ENCODE data around the gene STOML1.
A peak's percentile ranks its signal among the peaks of the same experiment; 100 is the strongest.

Gene STOML1

DNA sequence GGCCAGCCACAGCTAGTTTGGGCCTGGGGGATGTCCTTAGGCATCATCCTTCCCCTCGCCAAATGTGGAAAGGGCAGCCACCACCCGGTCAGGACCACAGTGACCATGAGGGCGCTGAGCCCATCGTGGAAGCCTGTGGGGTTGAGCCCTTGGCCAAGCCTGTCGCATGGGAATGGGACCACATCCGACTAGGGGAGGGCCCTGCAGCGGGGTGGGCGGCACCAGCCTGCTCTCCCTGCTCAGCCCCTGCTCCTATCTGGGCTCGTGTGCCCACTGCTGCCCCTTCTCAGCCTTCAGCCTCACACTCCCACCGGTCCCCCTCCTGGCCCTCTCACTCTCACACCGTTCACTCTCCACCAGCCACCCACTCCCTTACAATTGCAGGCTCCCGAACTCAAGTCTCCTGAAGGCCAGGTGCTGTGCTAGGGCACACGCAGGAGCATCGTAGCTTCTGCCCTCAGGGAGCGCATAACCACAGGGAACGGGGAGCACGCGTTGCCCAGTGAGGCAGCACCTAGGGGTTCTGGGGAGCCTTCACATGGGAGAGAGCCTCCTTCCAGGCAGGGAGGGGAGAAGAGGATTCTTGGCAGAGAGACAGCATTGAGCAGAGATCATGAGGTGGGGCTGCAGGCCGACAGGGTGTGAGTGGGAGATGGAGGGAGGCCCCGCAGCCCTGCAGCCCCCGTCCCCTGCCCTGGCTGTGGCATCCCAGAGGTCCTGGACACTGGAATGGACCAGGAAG lies 39.8 kb downstream of the STOML1 start:
- DNase-seq (ENCODE audit: low read depth, low spot score), result no peak
- no peak overlapping the region for H3K4me3 ChIP-seq (ENCODE audit: low read length)

- no peak overlapping the region for H3K4me3 ChIP-seq (ENCODE audit: low read length)
- DNase-seq (ENCODE audit: low read depth, low spot score), result no peak
Measured at GRCh38 chr15:73951601-73952000, 40.5 kb downstream of the STOML1 start.

GRCh38 chr15:73950831-73951561 lies 41.1 kb downstream of the STOML1 start:
- peak; percentile 59 for DNase-seq (ENCODE audit: low read depth, low spot score)

DNA sequence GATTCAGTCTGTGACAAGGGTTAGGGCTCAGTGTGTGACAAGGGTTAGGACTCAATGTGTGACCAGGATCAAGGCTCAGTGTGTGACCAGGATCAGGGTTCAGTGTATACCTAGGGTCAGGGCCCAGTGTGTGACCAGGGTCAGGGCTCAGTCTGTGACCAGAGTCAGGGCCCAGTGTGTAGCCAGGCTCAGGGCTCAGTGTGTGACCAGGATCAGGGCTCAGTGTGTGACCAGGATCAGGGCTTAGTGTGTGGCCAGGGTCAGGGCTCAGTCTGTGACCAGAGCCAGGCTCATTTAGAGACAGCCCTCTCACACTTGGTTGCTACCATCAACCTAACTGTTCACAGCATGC lies 41.6 kb downstream of the STOML1 start:
- DNase-seq (ENCODE audit: low read depth, low spot score), result no peak
- no peak overlapping the region for H3K4me3 ChIP-seq (ENCODE audit: low read length)

More at GRCh38 chr15:73950831-73951561, 41.1 kb downstream of the STOML1 start:
- no peak overlapping the region for H3K4me3 ChIP-seq (ENCODE audit: low read length)

GRCh38 chr15:73949496-73949895 lies 42.6 kb downstream of the STOML1 start:
- no peak for DNase-seq (ENCODE audit: low read depth, low spot score)
- H3K4me3 ChIP-seq (ENCODE audit: low read length), result no peak overlapping the region

- DNase-seq (ENCODE audit: low read depth, low spot score), result no peak
- no peak overlapping the region for H3K4me3 ChIP-seq (ENCODE audit: low read length)
Measured at GRCh38 chr15:73948982-73949381, 43.1 kb downstream of the STOML1 start.

GRCh38 chr15:73948396-73948795 lies 43.7 kb downstream of the STOML1 start:
- no peak overlapping the region for H3K4me3 ChIP-seq (ENCODE audit: low read length)
- no peak for DNase-seq (ENCODE audit: low read depth, low spot score)

DNA sequence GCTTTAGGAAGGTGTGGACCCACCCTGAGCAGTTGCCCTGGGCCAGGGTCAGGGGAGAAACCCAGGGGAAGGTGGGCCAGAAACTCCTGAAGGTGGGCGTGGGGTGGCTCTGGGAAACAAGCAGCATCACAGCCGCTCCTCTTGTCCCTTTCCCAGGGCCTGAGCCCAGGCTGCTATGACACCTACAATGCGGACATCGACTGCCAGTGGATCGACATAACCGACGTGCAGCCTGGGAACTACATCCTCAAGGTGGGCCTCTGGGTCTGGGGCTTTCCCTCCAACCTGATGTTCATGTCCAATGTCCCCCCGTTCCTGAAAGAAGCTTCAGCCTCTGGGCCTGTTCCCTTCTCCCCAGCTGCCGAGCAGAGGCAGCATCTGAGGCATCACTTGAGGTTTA lies 44.4 kb downstream of the STOML1 start:
- no peak for DNase-seq (ENCODE audit: low read depth, low spot score)
- H3K4me3 ChIP-seq (ENCODE audit: low read length), result no peak overlapping the region

DNA sequence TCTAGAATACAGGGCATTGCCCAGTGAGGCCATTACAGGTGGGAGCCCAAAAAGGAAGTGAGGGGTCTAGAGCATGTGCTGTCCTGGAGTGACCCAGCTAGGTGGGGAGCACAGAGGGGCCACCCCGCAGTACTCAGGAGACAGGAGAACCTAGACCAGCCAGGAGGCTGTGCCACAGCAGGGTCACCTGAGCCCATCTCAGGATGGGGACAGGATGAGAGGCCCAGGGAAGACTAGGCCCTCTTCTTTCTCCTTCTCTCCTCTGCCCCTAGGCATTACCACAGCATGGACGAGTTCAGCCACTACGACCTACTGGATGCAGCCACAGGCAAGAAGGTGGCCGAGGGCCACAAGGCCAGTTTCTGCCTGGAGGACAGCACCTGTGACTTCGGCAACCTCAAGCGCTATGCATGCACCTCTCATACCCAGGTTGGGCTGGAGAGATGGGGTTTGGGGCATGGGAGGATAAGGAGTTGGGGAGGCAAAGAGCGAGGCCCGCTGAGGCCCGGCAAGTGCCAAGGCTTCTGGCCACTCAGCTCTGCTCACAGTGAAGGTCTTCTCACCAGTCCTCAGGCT lies 45.2 kb downstream of the STOML1 start:
- H3K4me3 ChIP-seq (ENCODE audit: low read length), result no peak overlapping the region
- DNase-seq (ENCODE audit: low read depth, low spot score), result no peak

GRCh38 chr15:73946046-73946721 lies 45.9 kb downstream of the STOML1 start:
- DNase-seq (ENCODE audit: low read depth, low spot score), result peak; percentile 41
- no peak overlapping the region for H3K4me3 ChIP-seq (ENCODE audit: low read length)

DNA sequence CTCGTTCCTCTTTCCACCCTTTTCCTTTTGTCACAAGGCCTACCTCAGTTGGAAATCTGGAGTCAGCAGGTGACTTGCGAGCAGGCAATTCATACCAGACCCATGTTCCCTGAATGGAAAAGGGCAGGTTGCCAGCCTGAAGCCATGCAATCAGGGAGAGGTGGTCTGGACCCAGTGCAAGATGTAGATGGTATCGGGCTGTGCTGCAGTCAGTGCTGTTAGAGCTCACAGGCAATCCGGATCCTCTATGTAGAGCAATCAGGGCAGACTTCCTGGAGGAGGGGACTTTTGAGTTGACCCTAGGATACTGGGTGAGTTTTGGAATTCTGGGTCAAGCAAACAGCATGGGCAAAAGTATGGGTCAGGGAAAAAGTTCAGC lies 47.0 kb downstream of the STOML1 start:
- no peak overlapping the region for H3K4me3 ChIP-seq (ENCODE audit: low read length)
- DNase-seq (ENCODE audit: low read depth, low spot score), result no peak

DNA sequence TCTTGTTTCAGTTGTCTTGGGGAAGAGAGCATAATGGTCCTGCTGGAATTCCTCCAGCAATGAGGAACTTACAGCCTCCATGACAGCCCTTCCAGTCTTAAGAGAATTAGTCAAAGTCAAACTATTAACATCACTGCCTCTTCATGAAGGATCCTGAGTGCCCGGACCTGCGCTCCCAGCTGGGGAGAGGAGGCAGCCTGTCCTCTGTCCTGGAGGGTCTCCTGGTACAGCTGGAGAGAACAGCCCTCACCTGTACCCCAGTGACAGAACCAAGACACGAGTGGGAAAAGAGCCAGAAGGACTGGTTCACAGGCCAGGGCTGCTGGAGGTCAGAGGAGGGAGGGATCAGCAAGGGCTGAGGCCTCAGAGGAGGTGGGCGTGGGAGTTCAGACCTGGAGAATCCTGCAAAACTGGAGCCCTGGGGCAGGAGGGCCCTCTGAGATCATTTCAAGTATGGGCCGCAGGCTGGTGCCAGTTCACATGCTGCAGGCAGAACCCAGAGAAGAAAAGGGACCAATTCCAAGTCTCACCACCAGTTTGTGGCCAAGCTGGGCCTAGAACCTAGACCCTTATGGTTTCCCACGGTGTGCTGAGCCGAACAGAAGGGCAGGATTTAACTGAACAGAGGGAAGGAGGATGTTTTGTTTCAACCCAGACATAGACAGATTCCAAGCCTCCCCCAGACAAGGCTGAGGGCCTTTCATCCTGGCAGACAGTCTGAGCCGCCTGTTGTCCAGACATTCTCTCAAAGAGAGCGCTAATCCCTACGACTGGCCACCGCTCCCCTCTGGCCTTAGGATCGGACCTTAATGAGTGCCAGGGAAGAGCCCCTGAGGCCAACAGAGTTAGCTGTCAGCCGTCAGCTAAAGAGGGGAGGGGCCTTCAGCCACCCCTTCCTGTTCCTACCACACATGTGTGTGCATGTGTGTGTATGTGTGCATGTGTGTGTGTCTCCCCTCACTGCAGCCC lies 47.6 kb downstream of the STOML1 start:
- DNase-seq (ENCODE audit: low read depth, low spot score), result no peak
- no peak overlapping the region for H3K4me3 ChIP-seq (ENCODE audit: low read length)

GRCh38 chr15:73942751-73943270 lies 49.3 kb downstream of the STOML1 start:
- no peak for DNase-seq (ENCODE audit: low read depth, low spot score)
- H3K4me3 ChIP-seq (ENCODE audit: low read length), result no peak overlapping the region

GRCh38 chr15:73941871-73942635 lies 50.0 kb downstream of the STOML1 start:
- H3K4me3 ChIP-seq (ENCODE audit: low read length), result no peak overlapping the region
- DNase-seq (ENCODE audit: low read depth, low spot score), result no peak

DNA sequence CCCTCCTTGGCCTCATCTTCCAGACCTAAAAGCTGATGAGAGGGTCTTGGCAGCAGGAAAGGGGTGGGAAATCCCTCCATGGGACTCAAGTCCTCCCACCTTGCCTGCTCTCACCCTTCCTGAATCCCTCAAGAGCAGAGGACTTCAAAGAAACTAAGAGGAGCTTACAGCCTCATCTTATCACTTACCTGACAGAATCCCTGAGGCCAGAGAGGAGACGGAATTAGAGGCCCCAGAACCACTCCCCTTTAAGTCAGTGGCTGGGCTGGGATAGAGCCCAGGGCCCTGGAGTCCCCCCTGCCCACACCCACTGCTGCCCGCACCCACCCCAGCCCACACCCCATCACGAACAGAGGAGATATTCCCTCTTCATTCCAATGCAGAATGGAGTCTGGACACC lies 50.6 kb downstream of the STOML1 start:
- H3K4me3 ChIP-seq (ENCODE audit: low read length), result no peak overlapping the region
- DNase-seq (ENCODE audit: low read depth, low spot score), result no peak

GRCh38 chr15:73941044-73941443 lies 51.1 kb downstream of the STOML1 start:
- no peak for DNase-seq (ENCODE audit: low read depth, low spot score)
- no peak overlapping the region for H3K4me3 ChIP-seq (ENCODE audit: low read length)

- no peak overlapping the region for H3K4me3 ChIP-seq (ENCODE audit: low read length)
- no peak for DNase-seq (ENCODE audit: low read depth, low spot score)
Measured at GRCh38 chr15:73940061-73940981, 51.8 kb downstream of the STOML1 start.

All from Jurkat, Clone E6-1 (cell line).